ENCODE data around the gene GRIA1. TPM values are rescaled to one million over a fixed set of nuclear protein-coding genes. Genes with fewer than 3 reads are reported as not detected.

GRIA1 gene
- total and polyA plus RNA-seq, 2 of the 13 experiments (the other 11 are each of a cell fraction or from before 2014, with no cell fraction given) = not detected

GRCh38 chr5:153496835-153497234, 6.4 kb downstream of the GRIA1 start:
- peak; percentile 56; the same call in 2 of the 3 replicates for ATAC-seq

More at GRCh38 chr5:153496835-153497234, 6.4 kb downstream of the GRIA1 start:
- no peaks in the 10 kb centered on the region for H3K9me3 ChIP-seq (ENCODE audit: low read length)
- BruUV-seq (replicated peaks) = no TSS peak
- TF ChIP-seq SMC3 (IDR thresholded peaks at IDR 0.05; ENCODE audit: low read length) = peak; percentile 61
- no peak for TF ChIP-seq PHB2 (IDR thresholded peaks at IDR 0.05; ENCODE audit: partially characterized antibody)
- TF ChIP-seq CTCF (CRISPR knock-in tag; IDR thresholded peaks at IDR 0.05) = peak; percentile 46; the same call in 1 of the 2 replicates
- TF ChIP-seq ZNF24 (IDR thresholded peaks at IDR 0.05) = no peak
- TF ChIP-seq TOPORS (CRISPR knock-in tag; IDR thresholded peaks at IDR 0.05) = no peak
- TF ChIP-seq STAG1 (CRISPR knock-in tag; IDR thresholded peaks at IDR 0.05) = peak; percentile 63
- no peak for TF ChIP-seq ZNF275 (CRISPR knock-in tag; IDR thresholded peaks at IDR 0.05; ENCODE audit: borderline replicate concordance)
- TF ChIP-seq ZNF580 (CRISPR knock-in tag; IDR thresholded peaks at IDR 0.05; ENCODE audit: borderline replicate concordance, low read depth) = no peak
- TF ChIP-seq ZNF704 (CRISPR knock-in tag; IDR thresholded peaks at IDR 0.05; ENCODE audit: borderline replicate concordance) = no peak
- no peak for DNase-seq (ENCODE audit: low spot score)
- FAIRE-seq = no peak
- ChIA-PET POLR2A (no interaction called here), CTCF (ENCODE audit: low intra/inter-chr PET ratio, low total read pairs) (interaction anchor here (2.2 kb wide), 1 partner anchor 468 kb away, joined by 13 read pairs; no protein-coding TSS in a partner anchor)
- H3K9ac ChIP-seq (ENCODE audit: insufficient read depth, low read depth, low read length) = no peak overlapping the region
- 0% methylated on average over 1 of the region's 1 CpG for WGBS (ENCODE audit: low lambda C conversion rate)
- no peak overlapping the region for H2AFZ ChIP-seq (ENCODE audit: low read length)
- no peaks in the 10 kb centered on the region for H3K36me3 ChIP-seq (replicated peaks in 1 of 2; ENCODE audit: control insufficient read depth in 1 of 2, insufficient read depth in 2 of 2, low read length in 2 of 2)
- intact Hi-C loops (cut with micrococcal nuclease; ENCODE audit: unreplicated experiment) = no loop called here
- no peak overlapping the region for H3K4me3 ChIP-seq (replicated peaks in 1 of 3; ENCODE audit: insufficient read depth in 1 of 3, low read depth in 2 of 3, low read length in 3 of 3)
- no peaks in the 10 kb centered on the region for H3K79me2 ChIP-seq (ENCODE audit: insufficient read depth, low read length)
- no peaks in the 10 kb centered on the region for H4K20me1 ChIP-seq (ENCODE audit: insufficient read depth, low read length)
- in situ Hi-C loops (cut with HindIII; ENCODE audit: extremely low pct_ligation_motif_present, low pct_unique_long_range_greater_than_20kb) = loop anchor here (5.0 kb wide), 1 partner anchor 470 kb away; no protein-coding TSS in a partner anchor
- H3K27ac ChIP-seq (ENCODE audit: extremely low read length, insufficient read depth, low read length) = no peak overlapping the region
- no peak overlapping the region for H3K4me2 ChIP-seq (ENCODE audit: low read depth, low read length)
- H3K4me1 ChIP-seq (ENCODE audit: insufficient read depth, low read length) = no peaks in the 10 kb centered on the region
- peaks cover 0 to 4% of the 10 kb centered on the region in 2 experiments; a peak in 1 of 5 replicates for H3K27me3 ChIP-seq (ENCODE audit: control insufficient read depth in 1 of 2, insufficient read depth in 2 of 2, low read length in 2 of 2)
